Fibroblast of mammary gland (primary cell): ENCODE data around the gene ALKBH1.

Experiments
- DNase-seq: peaks from one replicate; pipeline ENCODE4 v3.0.0-alpha.2; 2010; ENCODE audit warnings: low read depth
- H3K4me3 ChIP-seq: 2 replicates; pipeline ENCODE4 v1.5.1; 2011; ENCODE audit warnings: low read depth, mild to moderate bottlenecking, low read length, moderate library complexity; ENCODE audit not compliant: control insufficient read depth
- TF ChIP-seq, protein P1 (sequence below): conservative IDR thresholded peaks from 2 replicates; pipeline ENCODE4 v1.5.1; 2011; ENCODE audit warnings: low read depth, low read length, inconsistent platforms; ENCODE audit not compliant: control insufficient read depth, insufficient read depth

ALKBH1 gene

DNA sequence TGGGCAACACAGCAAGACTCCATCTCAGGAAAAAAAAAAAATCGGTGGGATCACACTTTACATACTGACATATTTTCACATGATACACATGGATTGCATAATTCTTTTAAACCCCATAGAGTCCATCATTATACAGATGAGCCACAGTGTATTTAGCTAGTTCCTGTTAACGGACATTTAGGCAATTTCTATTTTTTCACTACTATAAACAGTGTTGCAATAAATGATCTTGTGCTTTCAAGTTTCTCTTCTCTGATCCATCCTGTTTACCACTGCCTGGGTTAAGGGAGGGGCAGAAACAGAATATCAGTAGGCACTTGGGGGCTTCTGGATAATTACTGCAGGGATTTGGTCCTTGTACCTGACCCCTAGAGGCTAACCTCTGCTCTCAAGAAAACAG is 48.0 kb downstream of the ALKBH1 start:
- no peak for DNase-seq
- no peak overlapping the region for H3K4me3 ChIP-seq
- TF ChIP-seq, protein P1, sequence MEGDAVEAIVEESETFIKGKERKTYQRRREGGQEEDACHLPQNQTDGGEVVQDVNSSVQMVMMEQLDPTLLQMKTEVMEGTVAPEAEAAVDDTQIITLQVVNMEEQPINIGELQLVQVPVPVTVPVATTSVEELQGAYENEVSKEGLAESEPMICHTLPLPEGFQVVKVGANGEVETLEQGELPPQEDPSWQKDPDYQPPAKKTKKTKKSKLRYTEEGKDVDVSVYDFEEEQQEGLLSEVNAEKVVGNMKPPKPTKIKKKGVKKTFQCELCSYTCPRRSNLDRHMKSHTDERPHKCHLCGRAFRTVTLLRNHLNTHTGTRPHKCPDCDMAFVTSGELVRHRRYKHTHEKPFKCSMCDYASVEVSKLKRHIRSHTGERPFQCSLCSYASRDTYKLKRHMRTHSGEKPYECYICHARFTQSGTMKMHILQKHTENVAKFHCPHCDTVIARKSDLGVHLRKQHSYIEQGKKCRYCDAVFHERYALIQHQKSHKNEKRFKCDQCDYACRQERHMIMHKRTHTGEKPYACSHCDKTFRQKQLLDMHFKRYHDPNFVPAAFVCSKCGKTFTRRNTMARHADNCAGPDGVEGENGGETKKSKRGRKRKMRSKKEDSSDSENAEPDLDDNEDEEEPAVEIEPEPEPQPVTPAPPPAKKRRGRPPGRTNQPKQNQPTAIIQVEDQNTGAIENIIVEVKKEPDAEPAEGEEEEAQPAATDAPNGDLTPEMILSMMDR, result no peak

DNA sequence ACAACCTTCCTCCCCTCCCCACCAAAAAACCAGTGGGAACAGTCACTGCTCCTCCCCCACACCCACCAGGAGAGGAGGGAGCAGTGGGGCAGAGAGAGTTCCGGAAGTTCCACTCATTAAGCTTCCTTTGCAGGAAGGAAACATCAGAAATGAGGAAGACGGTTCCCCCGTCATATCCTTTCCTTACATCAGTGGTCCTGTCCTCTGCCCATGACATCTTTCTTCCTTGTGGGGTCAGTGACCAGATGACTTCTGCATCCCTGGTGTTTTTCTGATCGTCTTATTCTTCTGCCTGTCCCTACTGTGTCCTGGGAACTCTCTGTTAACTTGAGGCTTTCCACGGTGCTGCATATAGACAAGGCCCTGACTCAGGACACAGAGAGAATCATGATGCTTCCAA is 50.5 kb downstream of the ALKBH1 start:
- no peak for DNase-seq
- TF ChIP-seq, protein P1, result no peak
- no peak overlapping the region for H3K4me3 ChIP-seq

DNA sequence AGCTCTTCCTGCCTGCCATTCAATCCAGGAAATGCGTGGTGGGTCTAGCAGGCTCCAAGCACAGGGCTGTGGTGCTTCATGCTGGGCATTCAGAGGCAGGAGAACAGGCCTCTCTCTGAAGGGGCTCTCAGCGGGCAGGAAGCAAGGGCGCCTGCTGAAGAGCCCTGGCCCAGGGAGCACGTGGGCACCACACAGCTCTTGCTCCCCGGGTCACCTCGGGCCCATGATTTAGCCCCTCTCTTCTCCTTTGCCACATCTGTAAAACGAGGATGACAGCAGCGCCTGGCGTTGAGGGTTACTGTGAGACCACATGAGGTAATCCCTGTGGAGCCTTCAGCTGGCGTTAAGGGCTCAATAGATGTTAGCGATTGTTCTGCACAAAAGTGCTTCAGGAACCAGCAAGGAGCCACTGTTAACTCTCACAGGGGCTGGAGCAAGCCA is 53.8 kb downstream of the ALKBH1 start:
- no peak overlapping the region for H3K4me3 ChIP-seq
- no peak for DNase-seq

DNA sequence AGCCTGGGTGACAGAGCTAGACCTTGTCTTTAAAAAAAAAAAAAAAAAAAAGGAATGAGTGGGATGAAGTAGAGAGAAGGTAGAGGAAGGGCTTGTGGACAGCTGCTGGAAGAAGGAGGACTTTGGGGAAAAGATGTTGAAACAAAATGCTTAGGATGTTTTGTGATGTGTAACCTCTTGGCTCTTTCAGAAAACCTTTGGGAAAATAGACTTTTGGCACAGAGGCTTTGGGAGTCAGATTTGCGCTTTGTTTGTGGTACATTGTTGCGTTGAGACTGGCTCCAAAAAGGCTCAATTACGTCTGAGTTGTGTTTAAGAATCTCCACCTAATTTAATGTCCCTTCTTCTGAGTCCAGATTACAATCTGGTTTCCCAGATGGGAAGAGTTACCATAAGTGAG is 58.5 kb downstream of the ALKBH1 start:
- TF ChIP-seq, protein P1, result no peak
- no peak overlapping the region for H3K4me3 ChIP-seq
- DNase-seq, result peak; percentile 64

More for the DNA sequence above, 53.8 kb downstream of the ALKBH1 start:
- TF ChIP-seq, protein P1, result no peak

DNA sequence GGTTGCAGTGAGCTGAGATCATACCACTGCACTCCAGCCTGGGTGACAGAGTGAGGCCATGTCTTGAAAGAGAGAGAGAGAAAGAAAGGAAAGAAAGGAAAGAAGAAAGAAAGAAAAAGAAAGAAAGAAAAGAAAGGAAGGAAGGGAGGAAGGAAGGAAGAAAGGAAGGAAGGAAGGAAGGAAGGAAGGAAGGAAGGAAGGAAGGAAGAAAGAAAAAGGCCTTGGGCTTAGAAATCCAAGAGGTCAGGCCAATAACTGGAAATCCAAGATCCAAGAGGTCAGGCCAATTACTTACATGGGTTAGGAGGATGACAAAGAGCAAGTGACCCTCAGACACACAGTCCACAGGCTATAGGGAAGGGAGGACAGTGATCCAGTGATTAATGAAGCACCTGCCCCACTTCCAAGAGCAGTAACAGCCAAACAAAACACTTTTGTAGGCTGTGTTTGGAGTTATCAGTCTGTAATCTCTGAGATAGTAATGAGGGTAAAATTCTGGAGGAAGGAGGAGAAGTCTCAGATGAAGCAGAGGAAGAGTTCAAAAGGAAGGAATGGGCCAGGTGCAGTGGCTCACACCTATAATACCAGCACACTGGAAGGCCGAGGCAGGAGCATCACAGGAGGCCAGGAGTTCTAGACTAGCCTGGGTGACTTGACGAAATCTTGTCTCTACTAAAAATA is 59.2 kb downstream of the ALKBH1 start:
- no peak overlapping the region for H3K4me3 ChIP-seq
- DNase-seq, result no peak
- TF ChIP-seq, protein P1, result no peak

DNA sequence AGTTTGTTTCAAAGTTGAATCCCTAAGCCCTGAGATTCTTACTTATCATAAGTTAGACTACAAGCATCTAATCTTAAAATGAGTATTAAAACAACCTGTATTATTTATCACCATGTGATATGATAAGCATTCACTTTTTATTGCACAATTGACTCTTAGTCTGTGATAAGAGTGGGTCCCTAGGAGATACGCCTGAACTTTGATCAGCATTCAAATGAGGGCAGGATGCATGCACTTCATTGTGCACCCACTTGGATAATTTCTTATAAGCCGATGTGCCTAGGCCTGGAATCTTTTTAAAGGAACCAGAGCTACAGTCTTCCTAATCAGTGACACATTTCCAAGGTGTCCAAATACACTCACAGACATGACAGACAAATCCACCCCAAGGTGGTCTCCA is 60.0 kb downstream of the ALKBH1 start:
- TF ChIP-seq, protein P1, result no peak
- DNase-seq, result no peak
- H3K4me3 ChIP-seq, result no peak overlapping the region

DNA sequence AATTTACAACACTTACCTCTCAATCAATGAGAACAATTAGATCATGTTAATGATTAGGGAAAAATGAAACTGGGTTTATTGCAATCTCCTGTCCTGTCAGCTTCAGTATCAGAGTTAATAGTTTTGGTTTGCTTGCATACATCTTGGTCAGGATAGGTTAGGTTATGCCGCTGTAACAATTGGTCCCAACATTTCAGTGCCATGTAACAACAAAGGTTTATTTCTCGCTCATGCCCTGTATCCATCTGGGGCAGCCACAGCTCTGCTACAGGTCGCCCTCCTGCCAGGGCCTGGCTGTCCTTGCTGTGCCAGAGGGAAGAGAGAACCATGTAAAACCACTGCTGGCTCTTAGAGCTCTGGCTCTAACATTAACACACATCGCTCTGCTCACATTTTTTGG is 60.9 kb downstream of the ALKBH1 start:
- no peak overlapping the region for H3K4me3 ChIP-seq
- TF ChIP-seq, protein P1, result no peak
- DNase-seq, result no peak
